ENCODE measurements around the gene CTXND2.
A peak's percentile ranks its signal among the peaks of the same experiment; 100 is the strongest.
"Not testable (repeated sequence)": the region's sequence is repeated elsewhere in the genome, so short reads cannot be mapped to it uniquely, and the experiment has no call there.

CTXND2 gene

DNA sequence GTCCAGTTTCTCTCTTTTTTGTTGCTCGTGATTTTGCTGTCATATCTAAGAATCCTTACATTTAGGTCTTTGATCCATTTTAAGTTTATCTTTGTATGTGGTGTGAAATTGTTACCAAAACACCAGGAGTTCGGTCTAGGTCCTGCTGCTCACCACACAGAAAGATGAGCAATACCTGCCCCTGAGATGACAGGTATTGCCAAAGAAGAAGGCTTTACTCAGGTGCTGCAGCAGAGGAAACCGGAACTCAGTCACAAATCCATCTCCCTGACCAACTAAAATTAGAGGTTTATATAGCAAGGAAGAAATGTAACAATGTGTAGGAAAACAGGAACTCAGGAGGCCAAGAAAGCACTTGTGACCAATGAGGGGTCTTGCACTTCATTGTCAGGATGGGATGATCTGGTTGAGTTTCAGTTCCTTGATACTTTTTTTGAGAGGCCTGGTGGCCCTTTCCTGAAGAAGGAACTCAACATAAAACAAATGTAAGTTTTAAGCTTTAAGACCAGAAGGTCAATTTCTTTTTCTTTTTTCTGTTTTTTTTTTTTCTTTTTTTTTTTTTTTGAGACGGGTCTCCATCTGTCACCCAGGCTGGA, 22.7 kb downstream of the CTXND2 start:
- Mint-ChIP-seq H3K27ac (no peak overlapping the region), H3K4me1 (ENCODE audit: low read depth) (no peaks in the 10 kb centered on the region), H3K9me3 (peaks cover 4% of the 10 kb centered on the region), H3K4me3 (no peak overlapping the region), H3K27me3 (ENCODE audit: low read depth) (no peaks in the 10 kb centered on the region), H3K36me3 (ENCODE audit: low read depth) (no peaks in the 10 kb centered on the region)

DNA sequence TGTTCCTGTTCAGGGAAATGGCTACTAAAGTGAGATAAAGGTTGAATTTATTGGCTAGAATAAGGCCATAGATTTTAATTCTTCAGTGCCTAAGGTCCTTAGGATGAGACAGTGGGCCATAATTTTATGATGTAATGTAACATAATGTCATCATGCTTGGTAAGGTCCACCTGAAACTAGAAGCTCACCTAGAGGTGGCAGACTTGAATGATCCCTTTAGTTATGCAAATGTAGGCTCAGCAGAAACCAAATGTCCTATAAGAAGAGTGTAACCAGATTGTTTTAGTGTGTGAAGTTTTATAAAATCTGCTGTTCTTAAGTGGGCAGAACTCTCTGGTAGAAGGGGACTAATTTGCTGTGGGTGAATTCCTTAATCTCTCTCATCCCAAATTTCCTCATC, 25.7 kb downstream of the CTXND2 start:
- H3K9me3 Mint-ChIP-seq = peaks cover 4% of the 10 kb centered on the region

DNA sequence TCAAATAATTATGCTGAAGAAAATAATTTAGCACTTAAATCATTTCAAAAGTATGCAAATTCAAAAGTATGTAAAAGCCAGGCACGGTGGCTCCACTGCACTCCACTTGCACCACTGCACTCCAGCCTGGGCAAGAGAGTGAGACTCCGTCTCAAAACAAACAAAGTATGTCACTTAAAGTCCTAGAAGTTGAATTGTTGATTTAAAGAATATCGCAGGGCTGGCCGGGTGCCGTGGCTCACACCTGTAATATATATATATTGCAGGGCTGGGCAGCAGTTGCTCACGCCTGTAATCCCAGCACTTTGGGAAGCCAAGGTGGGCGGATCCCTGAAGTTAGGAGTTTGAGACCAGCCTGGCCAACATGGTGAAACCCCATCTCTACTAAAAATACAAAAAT, 30.5 kb downstream of the CTXND2 start:
- H3K27me3 Mint-ChIP-seq (ENCODE audit: low read depth) = no peaks in the 10 kb centered on the region
- no peak overlapping the region for H3K27ac Mint-ChIP-seq
- no peaks in the 10 kb centered on the region for H3K36me3 Mint-ChIP-seq (ENCODE audit: low read depth)
- no peak overlapping the region for H3K4me3 Mint-ChIP-seq
- peaks cover 5% of the 10 kb centered on the region for H3K4me1 Mint-ChIP-seq (ENCODE audit: low read depth)
- H3K9me3 Mint-ChIP-seq = no peaks in the 10 kb centered on the region

More for the DNA sequence above, 25.7 kb downstream of the CTXND2 start:
- H3K36me3 Mint-ChIP-seq (ENCODE audit: low read depth) = no peaks in the 10 kb centered on the region
- H3K27me3 Mint-ChIP-seq (ENCODE audit: low read depth) = no peaks in the 10 kb centered on the region
- no peak overlapping the region for H3K27ac Mint-ChIP-seq
- H3K4me1 Mint-ChIP-seq (ENCODE audit: low read depth) = no peaks in the 10 kb centered on the region
- H3K4me3 Mint-ChIP-seq = no peak overlapping the region

DNA sequence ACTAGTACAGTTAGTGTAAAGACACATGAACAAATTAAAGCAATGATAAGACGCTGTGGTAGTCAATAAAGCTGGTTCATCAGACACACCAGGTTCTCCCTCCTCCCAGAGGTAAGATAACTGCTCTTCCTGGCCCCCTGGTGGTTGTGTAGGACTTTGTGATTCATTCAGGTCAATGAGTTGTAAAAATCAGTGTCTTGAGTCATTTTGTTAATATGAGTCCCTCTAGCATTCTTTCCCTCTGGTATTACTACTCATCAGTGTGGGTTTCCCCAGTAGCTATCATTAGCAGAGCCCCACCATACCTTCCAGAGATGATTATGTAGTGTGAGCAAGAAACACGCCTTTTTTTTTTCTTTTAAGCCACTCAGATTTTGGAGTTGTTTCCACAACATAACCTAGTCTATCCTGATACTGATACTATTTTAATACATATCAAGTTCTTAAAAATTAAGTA, 35.6 kb downstream of the CTXND2 start:
- Mint-ChIP-seq H3K4me1 (ENCODE audit: low read depth) (peaks cover 23% of the 10 kb centered on the region), H3K36me3 (ENCODE audit: low read depth) (peaks cover 3% of the 10 kb centered on the region), H3K4me3 (no peak overlapping the region), H3K9me3 (no peaks in the 10 kb centered on the region), H3K27me3 (ENCODE audit: low read depth) (no peaks in the 10 kb centered on the region), H3K27ac (no peak overlapping the region)

- no peaks in the 10 kb centered on the region for H3K27me3 Mint-ChIP-seq (ENCODE audit: low read depth)
- H3K4me1 Mint-ChIP-seq (ENCODE audit: low read depth) = peaks cover 28% of the 10 kb centered on the region
- H3K36me3 Mint-ChIP-seq (ENCODE audit: low read depth) = peaks cover 25% of the 10 kb centered on the region
- peak overlapping the region; percentile 97 for H3K4me3 Mint-ChIP-seq
- H3K27ac Mint-ChIP-seq = peak overlapping the region; percentile 63
- H3K9me3 Mint-ChIP-seq = no peaks in the 10 kb centered on the region
Measured at GRCh38 chr1:150925080-150925479, 38.1 kb downstream of the CTXND2 start.

GRCh38 chr1:150926097-150926741, 39.3 kb downstream of the CTXND2 start, which contains the start of gene SETDB1:
Gene SETDB1 (plus strand): TSS chr1:150926363. CDS start chr1:150927715, 1,352 bp downstream.
- Mint-ChIP-seq H3K4me1 (ENCODE audit: low read depth) (peaks cover 28% of the 10 kb centered on the region), H3K27ac (peak within 1 kb of the TSS; percentile 97), H3K4me3 (peak within 1 kb of the TSS; percentile 97), H3K27me3 (ENCODE audit: low read depth) (no peaks in the 10 kb centered on the region), H3K36me3 (ENCODE audit: low read depth) (peaks cover 34% of the 10 kb centered on the region), H3K9me3 (no peaks in the 10 kb centered on the region)

- Mint-ChIP-seq H3K36me3 (ENCODE audit: low read depth) (peaks cover 45% of the 10 kb centered on the region), H3K27ac (no peak overlapping the region), H3K9me3 (peaks cover 9% of the 10 kb centered on the region), H3K4me1 (ENCODE audit: low read depth) (peaks cover 21% of the 10 kb centered on the region), H3K27me3 (ENCODE audit: low read depth) (no peaks in the 10 kb centered on the region), H3K4me3 (peak overlapping the region; percentile 97)
Measured at GRCh38 chr1:150927624-150928023, 40.7 kb downstream of the CTXND2 start.

DNA sequence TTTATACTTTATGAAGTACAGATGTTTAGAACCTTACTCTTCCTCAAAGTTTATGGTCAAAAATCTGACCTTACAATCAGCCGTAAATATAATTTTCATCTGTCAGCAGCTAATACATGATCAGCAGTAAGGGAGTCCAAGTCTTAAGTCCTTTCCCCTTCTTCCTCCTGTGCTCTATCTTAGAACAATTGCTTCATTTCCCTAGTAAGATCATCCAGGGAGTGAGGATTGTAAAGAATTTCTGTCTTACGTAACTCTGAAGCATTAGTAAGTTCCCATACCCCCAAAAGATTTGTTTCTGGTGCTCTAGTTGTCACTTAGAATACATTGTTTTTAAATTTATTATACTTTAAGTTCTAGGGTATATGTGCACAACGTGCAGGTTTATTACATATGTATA, 41.4 kb downstream of the CTXND2 start:
- no peaks in the 10 kb centered on the region for H3K27me3 Mint-ChIP-seq (ENCODE audit: low read depth)
- H3K4me3 Mint-ChIP-seq = peak overlapping the region; percentile 32
- H3K36me3 Mint-ChIP-seq (ENCODE audit: low read depth) = peaks cover 49% of the 10 kb centered on the region
- no peak overlapping the region for H3K27ac Mint-ChIP-seq
- peaks cover 18% of the 10 kb centered on the region for H3K4me1 Mint-ChIP-seq (ENCODE audit: low read depth)
- H3K9me3 Mint-ChIP-seq = peaks cover 10% of the 10 kb centered on the region

GRCh38 chr1:150928775-150929174, 41.8 kb downstream of the CTXND2 start:
- not testable (repeated sequence) for H3K27me3 Mint-ChIP-seq (ENCODE audit: low read depth); H3K4me3 Mint-ChIP-seq; H3K27ac Mint-ChIP-seq
- Mint-ChIP-seq H3K4me1 (ENCODE audit: low read depth) (peaks cover 18% of the 10 kb centered on the region), H3K9me3 (peaks cover 10% of the 10 kb centered on the region), H3K36me3 (ENCODE audit: low read depth) (peaks cover 49% of the 10 kb centered on the region)

GRCh38 chr1:150931773-150932172, 44.8 kb downstream of the CTXND2 start:
- peaks cover 10% of the 10 kb centered on the region for H3K9me3 Mint-ChIP-seq
- no peaks in the 10 kb centered on the region for H3K27me3 Mint-ChIP-seq (ENCODE audit: low read depth)
- no peak overlapping the region for H3K27ac Mint-ChIP-seq
- H3K36me3 Mint-ChIP-seq (ENCODE audit: low read depth) = peaks cover 63% of the 10 kb centered on the region
- H3K4me3 Mint-ChIP-seq = no peak overlapping the region
- peaks cover 15% of the 10 kb centered on the region for H3K4me1 Mint-ChIP-seq (ENCODE audit: low read depth)

GRCh38 chr1:150944856-150945255, 57.9 kb downstream of the CTXND2 start:
- Mint-ChIP-seq H3K4me3 (no peak overlapping the region), H3K9me3 (no peaks in the 10 kb centered on the region), H3K36me3 (ENCODE audit: low read depth) (peaks cover 52% of the 10 kb centered on the region), H3K4me1 (ENCODE audit: low read depth) (no peaks in the 10 kb centered on the region), H3K27me3 (ENCODE audit: low read depth) (no peaks in the 10 kb centered on the region), H3K27ac (peak overlapping the region; percentile 8)

DNA sequence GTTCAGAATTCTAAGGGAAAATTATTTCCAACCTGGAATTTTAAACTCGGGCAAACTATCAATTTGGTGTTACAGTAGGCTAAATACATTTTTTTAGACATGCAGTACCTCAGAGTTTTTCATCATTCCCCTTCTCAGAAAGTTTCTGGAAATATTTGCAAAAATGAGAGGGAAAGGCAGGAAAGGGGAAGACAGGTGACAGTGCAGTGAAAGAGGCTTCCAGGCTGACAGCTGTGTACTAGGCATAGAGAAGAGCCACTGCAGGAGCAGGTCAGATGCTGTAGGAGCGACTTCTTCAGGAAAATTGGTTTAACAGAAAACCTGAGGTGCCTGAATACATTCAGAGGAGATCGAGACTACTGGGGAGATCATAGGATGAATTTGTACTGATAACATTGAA, 67.8 kb downstream of the CTXND2 start:
- Mint-ChIP-seq H3K4me1 (ENCODE audit: low read depth) (peaks cover 2% of the 10 kb centered on the region), H3K36me3 (ENCODE audit: low read depth) (peaks cover 56% of the 10 kb centered on the region), H3K27ac (no peak overlapping the region), H3K9me3 (no peaks in the 10 kb centered on the region), H3K4me3 (no peak overlapping the region), H3K27me3 (ENCODE audit: low read depth) (no peaks in the 10 kb centered on the region)

GRCh38 chr1:150955280-150955679, 68.3 kb downstream of the CTXND2 start:
- Mint-ChIP-seq H3K9me3 (no peaks in the 10 kb centered on the region), H3K36me3 (ENCODE audit: low read depth) (peaks cover 54% of the 10 kb centered on the region), H3K27ac (no peak overlapping the region)

GRCh38 chr1:150957666-150958065, 70.7 kb downstream of the CTXND2 start:
- no peaks in the 10 kb centered on the region for H3K27me3 Mint-ChIP-seq (ENCODE audit: low read depth)
- H3K4me1 Mint-ChIP-seq (ENCODE audit: low read depth) = peaks cover 2% of the 10 kb centered on the region
- no peak overlapping the region for H3K4me3 Mint-ChIP-seq
- no peaks in the 10 kb centered on the region for H3K9me3 Mint-ChIP-seq
- H3K27ac Mint-ChIP-seq = no peak overlapping the region
- peaks cover 52% of the 10 kb centered on the region for H3K36me3 Mint-ChIP-seq (ENCODE audit: low read depth)

More at GRCh38 chr1:150955280-150955679, 68.3 kb downstream of the CTXND2 start:
- H3K4me3 Mint-ChIP-seq = no peak overlapping the region
- H3K27me3 Mint-ChIP-seq (ENCODE audit: low read depth) = no peaks in the 10 kb centered on the region
- H3K4me1 Mint-ChIP-seq (ENCODE audit: low read depth) = peaks cover 2% of the 10 kb centered on the region

- no peak overlapping the region for H3K27ac Mint-ChIP-seq
- H3K4me3 Mint-ChIP-seq = no peak overlapping the region
- no peaks in the 10 kb centered on the region for H3K9me3 Mint-ChIP-seq
- no peaks in the 10 kb centered on the region for H3K27me3 Mint-ChIP-seq (ENCODE audit: low read depth)
- peaks cover 58% of the 10 kb centered on the region for H3K36me3 Mint-ChIP-seq (ENCODE audit: low read depth)
- H3K4me1 Mint-ChIP-seq (ENCODE audit: low read depth) = peaks cover 6% of the 10 kb centered on the region
Measured at GRCh38 chr1:150960646-150961045, 73.7 kb downstream of the CTXND2 start.
